NCI-H2081 treated with DMSO at 0.1 percent for 48 hours (cell line): ENCODE measurements around the gene CLDN18.

Source experiments
- DNase-seq: peaks from one replicate; lab custom pipeline; 2025; lab: John Stamatoyannopoulos, UW

CLDN18 gene

DNA sequence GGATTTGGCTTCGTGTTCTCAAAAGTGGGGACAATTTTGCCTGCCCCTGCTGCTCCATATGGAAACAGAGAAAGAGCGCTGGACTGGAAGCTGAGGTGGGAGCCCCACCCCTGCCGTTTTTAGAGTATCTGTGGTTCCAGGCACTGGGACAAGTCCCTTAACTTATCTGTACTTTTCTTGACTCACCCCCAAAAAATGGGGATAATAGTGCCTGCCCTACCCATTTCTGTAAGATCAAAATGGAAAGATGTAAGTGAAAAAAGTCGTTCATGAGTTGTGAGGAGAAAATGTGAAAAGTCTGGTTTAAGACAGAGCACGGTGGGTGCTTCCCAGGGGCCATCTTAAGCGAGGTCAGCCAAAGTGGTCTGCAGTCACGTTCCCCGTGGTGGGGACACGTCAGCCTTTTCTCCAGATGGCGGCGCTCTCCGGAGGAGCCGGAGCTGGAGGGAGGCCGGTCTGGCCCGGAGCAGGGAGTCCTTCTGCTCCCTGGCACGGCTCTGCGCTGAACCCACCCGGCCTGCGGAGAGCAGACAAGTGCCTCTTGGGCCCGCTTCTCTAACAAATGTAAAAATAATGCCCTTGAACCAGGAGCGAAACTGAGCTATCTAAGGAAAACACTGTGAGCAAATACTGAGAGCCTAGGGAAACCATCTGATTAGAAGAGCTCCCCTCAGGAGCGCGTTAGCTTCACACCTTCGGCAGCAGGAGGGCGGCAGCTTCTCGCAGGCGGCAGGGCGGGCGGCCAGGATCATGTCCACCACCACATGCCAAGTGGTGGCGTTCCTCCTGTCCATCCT, at the start of gene CLDN18:
Gene CLDN18 (plus strand): TSS at position 690 of the 797 bp plus-strand sequence. CDS start 61 bp downstream, at position 751.
- DNase-seq = no peak

DNA sequence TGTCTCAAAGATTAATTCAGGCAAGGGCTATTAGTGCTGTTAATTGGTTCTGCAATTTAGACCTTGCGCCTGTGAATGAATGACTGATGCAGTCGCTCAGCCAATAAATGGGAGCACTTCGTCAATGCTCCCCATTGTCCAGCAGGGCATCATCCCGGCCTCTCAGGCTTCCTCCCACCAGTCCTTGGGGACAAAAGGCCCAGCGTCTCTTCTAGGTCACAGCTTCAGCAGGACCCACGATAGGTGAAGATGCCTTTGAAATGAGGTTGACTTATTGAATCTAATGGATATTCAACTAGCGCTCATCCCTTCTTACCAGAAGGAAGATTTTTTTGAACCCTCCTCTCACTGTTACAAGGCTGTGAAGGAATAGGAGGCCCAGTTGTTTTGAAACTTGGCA, 47.7 kb upstream of the CLDN18 start:
- DNase-seq = no peak

DNA sequence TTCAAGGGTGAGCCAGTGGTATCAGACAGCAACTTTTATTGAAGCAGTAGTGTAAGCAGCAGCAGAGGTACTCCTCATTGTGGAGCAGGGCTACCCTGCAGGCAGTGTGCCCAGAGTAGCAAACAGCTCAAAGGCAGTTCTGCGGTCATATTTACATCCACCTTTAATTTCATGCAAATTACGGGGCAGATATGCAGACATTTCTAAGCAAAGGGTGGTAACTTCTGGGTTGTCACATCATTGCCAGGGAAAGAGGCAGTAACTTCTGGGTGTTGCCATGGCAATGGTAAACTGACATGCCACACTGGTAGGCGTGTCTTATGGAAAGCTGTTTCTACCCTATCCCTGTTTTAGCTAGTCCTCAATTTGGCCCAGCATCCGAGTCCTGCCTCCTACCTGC, 46.5 kb upstream of the CLDN18 start:
- no peak for DNase-seq

- DNase-seq = peak; percentile 24
Measured at GRCh38 chr3:137970914-137971831, 38.8 kb upstream of the CLDN18 start.

DNA sequence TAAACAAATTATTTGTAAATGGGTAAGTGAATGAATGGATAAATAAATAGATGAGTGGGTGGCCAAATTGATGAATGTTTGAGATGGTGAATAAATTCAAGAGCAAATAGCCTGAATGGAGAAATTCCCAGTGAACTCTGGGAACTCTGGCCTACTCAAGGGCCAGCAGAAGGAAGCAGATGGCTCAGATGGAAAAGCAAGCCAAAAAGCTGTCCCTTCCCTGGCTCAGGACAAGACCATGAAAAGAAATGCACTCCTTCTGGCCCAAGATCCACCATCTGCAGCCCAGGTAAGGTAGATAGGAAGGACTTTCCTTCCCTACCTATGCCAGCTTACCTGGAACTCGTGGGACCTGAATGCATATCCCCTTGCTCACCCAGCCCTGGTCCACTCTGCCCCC, 37.6 kb upstream of the CLDN18 start:
- DNase-seq = no peak

DNA sequence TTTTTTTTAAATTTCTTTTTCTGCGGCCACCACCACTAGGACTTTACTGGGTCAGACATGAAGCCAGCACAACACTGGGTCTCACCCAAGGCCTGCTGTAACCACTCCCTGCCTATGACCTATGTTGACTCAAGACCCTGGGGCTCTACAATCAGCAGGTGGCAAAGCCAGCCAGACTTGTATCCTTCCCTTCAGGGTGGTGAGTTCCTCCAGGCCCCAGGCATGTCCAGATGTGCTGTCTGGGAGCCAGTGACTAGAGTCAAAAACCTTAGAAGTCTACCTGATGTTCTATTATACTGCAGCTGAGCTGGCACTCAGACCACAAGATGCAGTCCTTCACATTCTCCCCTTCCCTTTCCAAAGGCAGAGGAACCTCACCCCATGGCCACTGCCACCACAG, 31.6 kb upstream of the CLDN18 start:
- DNase-seq = no peak

- DNase-seq = no peak
Measured at GRCh38 chr3:137987723-137988122, 22.2 kb upstream of the CLDN18 start.

DNA sequence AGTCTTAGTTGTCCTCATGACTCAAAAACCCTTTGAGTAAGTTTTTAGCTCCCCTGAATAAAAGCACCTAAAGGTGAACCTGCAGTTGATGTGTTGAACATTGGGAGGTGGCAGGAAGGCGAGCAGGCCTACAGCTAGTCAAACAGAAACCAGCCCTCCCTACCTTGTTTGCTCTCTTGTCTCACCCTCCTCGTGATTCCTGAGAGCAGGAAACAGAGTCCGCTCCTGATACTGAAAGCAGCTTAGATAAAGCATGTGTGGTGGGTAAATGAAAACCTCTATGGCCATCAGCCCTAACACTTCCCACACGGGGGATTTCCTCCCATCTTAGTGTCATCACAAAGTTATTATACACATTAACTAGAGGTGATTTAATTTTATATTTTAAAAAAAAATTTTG, 21.8 kb upstream of the CLDN18 start:
- DNase-seq = no peak

DNA sequence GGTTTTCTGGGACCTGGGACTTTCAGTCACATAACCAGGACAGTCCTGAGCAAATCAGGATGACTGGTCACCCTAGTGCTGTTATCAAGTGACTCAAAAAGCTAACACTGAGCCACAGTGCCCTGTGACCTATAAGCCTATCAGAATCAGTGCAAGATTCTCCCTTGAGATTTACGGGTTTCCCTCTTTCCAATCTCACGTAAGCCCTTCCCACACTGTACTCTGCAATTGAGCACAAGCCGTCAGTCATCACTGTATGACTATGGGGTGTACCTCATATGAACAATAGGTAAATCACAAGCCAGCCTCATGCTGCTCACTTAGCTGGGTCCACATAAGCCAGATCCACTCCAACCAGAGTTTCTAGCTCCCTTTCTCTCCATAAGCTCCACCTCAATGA, 21.0 kb upstream of the CLDN18 start:
- no peak for DNase-seq

DNA sequence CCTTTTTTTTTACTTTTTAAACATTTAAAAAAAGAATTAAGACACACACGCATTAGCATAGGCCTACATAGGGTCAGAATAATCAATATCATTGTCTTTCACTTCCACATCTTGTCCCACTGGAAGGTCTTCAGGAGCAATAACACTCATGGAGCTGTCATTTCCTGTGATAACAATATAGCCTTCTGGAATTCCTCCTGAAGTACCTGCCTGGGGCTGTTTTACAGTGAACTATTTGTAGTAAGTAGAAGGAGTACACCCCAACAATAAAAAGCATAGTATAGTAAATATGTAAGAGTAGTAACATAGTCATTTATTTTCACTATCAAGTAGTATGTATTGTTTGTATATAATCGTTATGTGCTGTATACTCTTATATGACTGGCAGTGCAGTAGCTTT, 19.5 kb upstream of the CLDN18 start:
- DNase-seq = no peak

- DNase-seq = no peak
Measured at GRCh38 chr3:137992592-137992991, 17.4 kb upstream of the CLDN18 start.

- no peak for DNase-seq
Measured at GRCh38 chr3:137998121-137999042, 11.6 kb upstream of the CLDN18 start.

DNA sequence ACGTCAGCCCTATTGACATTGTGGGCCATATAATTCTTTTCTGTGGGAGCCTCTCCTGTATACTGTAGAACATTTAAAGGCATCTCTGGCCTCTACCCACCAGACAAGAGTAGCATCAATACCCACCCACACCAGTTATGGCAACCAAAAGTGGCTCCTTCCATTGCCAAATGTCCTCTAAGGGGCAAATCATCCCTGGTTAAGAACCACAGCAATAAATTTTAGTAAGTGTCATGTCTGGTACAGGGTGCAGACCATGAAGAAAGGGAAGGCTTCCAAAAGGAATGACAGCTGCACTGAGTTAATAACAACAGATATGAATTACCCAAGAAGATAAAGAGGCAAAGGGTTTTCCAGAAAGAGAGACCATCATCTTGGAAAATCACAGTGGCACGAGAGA, 6.9 kb upstream of the CLDN18 start:
- DNase-seq = no peak

- no peak for DNase-seq
Measured at GRCh38 chr3:138005627-138006026, 4.3 kb upstream of the CLDN18 start.

GRCh38 chr3:138007898-138008297, 2.1 kb upstream of the CLDN18 start:
- DNase-seq = no peak

- DNase-seq = no peak
Measured at GRCh38 chr3:138010273-138010590, 267 bp downstream of the CLDN18 start.

GRCh38 chr3:138011722-138012121, 1.8 kb downstream of the CLDN18 start:
- DNase-seq = no peak

DNA sequence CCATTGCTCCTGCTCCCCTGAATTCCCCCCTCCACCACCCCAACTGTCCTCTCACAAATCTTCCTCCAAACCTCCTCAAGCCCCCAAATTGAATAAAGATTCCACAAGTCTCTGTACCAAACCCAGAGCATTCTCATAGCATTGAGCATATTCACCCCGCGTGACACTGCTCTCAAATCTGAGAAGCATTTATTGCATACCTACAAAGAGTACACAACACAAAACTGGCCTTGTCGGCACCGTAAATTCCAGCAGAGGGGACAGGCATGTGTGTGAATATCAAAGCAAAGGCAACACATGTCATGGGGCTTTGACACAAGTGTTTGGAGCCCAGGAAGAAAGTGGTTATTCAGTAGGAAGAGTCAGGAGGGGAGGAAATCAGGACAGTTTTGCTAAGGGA, 2.6 kb downstream of the CLDN18 start:
- no peak for DNase-seq

GRCh38 chr3:138016065-138016464, 6.1 kb downstream of the CLDN18 start:
- DNase-seq = no peak

GRCh38 chr3:138019281-138020069, 9.5 kb downstream of the CLDN18 start:
- no peak for DNase-seq

- DNase-seq = no peak
Measured at GRCh38 chr3:138023754-138024153, 13.8 kb downstream of the CLDN18 start.
